Adrenal gland (tissue), 12 donors: ENCODE data around the gene PAXX. TPM values are rescaled to one million over a fixed set of nuclear protein-coding genes. Genes with fewer than 3 reads are reported as not detected.

Experiments
- DNase-seq, 7 donors: peaks; one replicate each; pipeline ENCODE4 v3.0.0-alpha.2; 2019 to 2020
- H3K27ac ChIP-seq, 5 donors: fragments of 200-600 bp; sonication (generic) in 4 of 5; 1 replicate in 3 of 5; 2 replicates in 2 of 5; pipeline versions ENCODE4 v1.5.1 to v1.8.0; 2016 to 2020; ENCODE audit warnings: mild to moderate bottlenecking in 1 of 5
- H3K27me3 ChIP-seq: fragments of 200-600 bp; 2 replicates; pipeline ENCODE4 v1.8.0; 2021
- H3K36me3 ChIP-seq, 2 donors: fragments of 200-600 bp; replicated peaks in 1 of 2; 1 replicate in 1 of 2; 2 replicates in 1 of 2; pipeline versions ENCODE4 v1.5.1 to v1.8.0; 2018 to 2022
- H3K4me1 ChIP-seq, 2 donors: fragments of 200-600 bp; replicated peaks in 1 of 2; 1 replicate in 1 of 2; 2 replicates in 1 of 2; pipeline versions ENCODE4 v1.5.1 to v1.8.0; 2018 to 2021
- H3K4me3 ChIP-seq, 4 donors: fragments of 200-600 bp; sonication (generic) in 3 of 4; one replicate each; pipeline ENCODE4 v1.5.1; 2016 to 2018
- H3K9me3 ChIP-seq, 3 donors: fragments of 200-600 bp; sonication (generic) in 1 of 3; replicated peaks in 1 of 3; 1 replicate in 2 of 3; 2 replicates in 1 of 3; pipeline versions ENCODE4 v1.5.1 to v1.8.0; 2016 to 2021
- POLR2A ChIP-seq, 2 donors: fragments of 450-650 bp; IDR thresholded peaks; one replicate each; pipeline ENCODE4 v1.6.1; 2017; ENCODE audit warnings: antibody characterized with exemption in 2 of 2, mild to moderate bottlenecking in 2 of 2, moderate library complexity in 1 of 2
- WGBS, 4 donors: extraction: QIAGEN DNeasy Blood & Tissue Kit in 2 of 4; methylation state at CpG; one replicate each; pipeline versions ENCODE4 v1.1.5 to v1.1.7; 2013 to 2017; 5-methylcytosine and 5-hydroxymethylcytosine counted together
- intact Hi-C, 2 donors: fragments of 100-400 bp; cut with DNase I; formaldehyde crosslinking; loops; one replicate each; pipeline versions ENCODE4 v1.14.1 to v1.15.0; 2022 to 2023
- polyA plus RNA-seq, 3 donors: library from polyadenylated mRNA; stranded (reverse); fragments of 200-250 nt in 2 of 3; fragments of 350-450 nt in 1 of 3; fragmentation: Illumina TruSeq in 1 of 3; extraction: RNeasy Lipid Tissue Mini Kit (QIAGEN cat#74804) in 1 of 3; gene quantifications; one replicate each; pipeline ENCODE4 v1.2.3, GENCODE V29; 2013 to 2014
- total RNA-seq, 9 donors: library from RNA; depleted of rRNA in 4 of 9; stranded (reverse); fragments of >200 nt in 4 of 9; fragments of 120-200 nt in 1 of 9; fragmentation: NEBNext Ultra II Directional in 1 of 9; extraction: Animal tissue kit (Norgen Biotek cat#: 25700) in 1 of 9; gene quantifications; one replicate each; pipeline versions ENCODE4 v1.1.0 to v1.2.4, GENCODE V29; 2013 to 2023
- TF ChIP-seq, protein P1 (sequence below), 6 experiments: fragments of 450-650 bp in 4 of 6; fragments of 200-600 bp in 2 of 6; sonication (generic) in 1 of 6; IDR thresholded peaks; 1 replicate in 5 of 6; 2 replicates in 1 of 6; pipeline versions ENCODE4 v1.5.1 to v1.8.0; 2016 to 2021; ENCODE audit warnings: antibody characterized with exemption in 6 of 6, mild to moderate bottlenecking in 2 of 6, moderate library complexity in 1 of 6
- donor health status: healthy with polysubstance abuse.
- donor health status: Bipolar disorder and iron deficiency.
- donor health status: DM: yes; HTN: yes; CAD: no.
- donor health status: DM: no; HTN: no; CAD: no.
- donor health status: DM: no; HTN: no; CAD: no.
- donor health status: DM: yes; HTN: yes; CAD: no.

Gene PAXX
- total and polyA plus RNA-seq, 12 donors = 4.9 to 363 (median 36.5) TPM

DNA sequence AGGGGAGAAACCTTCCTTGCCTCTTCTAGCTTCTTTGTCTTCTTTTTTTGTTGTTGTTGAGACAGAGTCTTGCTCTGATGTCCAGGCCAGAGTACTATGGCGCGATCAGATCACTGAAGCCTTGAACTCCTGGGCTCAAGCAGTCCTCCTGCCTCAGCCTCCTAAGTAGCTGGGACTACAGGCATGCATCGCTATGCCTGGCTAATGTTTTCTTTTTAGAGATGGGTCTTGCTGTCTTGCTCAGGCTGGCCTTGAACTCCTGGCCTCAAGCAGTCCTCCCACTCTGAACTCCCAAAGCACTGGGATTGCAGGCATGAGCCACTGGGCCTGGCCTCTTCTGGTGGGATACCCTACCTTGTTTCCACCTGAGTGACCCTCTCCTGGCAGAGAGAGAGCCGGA lies 3.4 kb upstream of the PAXX start:
- Histone ChIP-seq H3K4me1 (peaks cover 7 to 15% of the 10 kb centered on the region in 2 donors), H3K9me3 (no peaks in the 10 kb centered on the region), H3K27me3 (peaks cover 19% of the 10 kb centered on the region), H3K27ac (no peak overlapping the region), H3K36me3 (no peaks in the 10 kb centered on the region), H3K4me3 (no peak overlapping the region)
- intact Hi-C loops = no loop called here
- 90 to 99% (median 93%) methylated on average over 4 of the region's 4 CpGs for whole genome bisulfite sequencing, 4 donors
- DNase-seq = no peak
- TF ChIP-seq POLR2A (IDR thresholded peaks at IDR 0.05) = no peak
- TF ChIP-seq, protein P1, sequence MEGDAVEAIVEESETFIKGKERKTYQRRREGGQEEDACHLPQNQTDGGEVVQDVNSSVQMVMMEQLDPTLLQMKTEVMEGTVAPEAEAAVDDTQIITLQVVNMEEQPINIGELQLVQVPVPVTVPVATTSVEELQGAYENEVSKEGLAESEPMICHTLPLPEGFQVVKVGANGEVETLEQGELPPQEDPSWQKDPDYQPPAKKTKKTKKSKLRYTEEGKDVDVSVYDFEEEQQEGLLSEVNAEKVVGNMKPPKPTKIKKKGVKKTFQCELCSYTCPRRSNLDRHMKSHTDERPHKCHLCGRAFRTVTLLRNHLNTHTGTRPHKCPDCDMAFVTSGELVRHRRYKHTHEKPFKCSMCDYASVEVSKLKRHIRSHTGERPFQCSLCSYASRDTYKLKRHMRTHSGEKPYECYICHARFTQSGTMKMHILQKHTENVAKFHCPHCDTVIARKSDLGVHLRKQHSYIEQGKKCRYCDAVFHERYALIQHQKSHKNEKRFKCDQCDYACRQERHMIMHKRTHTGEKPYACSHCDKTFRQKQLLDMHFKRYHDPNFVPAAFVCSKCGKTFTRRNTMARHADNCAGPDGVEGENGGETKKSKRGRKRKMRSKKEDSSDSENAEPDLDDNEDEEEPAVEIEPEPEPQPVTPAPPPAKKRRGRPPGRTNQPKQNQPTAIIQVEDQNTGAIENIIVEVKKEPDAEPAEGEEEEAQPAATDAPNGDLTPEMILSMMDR (IDR thresholded peaks at IDR 0.05) = no peak

DNA sequence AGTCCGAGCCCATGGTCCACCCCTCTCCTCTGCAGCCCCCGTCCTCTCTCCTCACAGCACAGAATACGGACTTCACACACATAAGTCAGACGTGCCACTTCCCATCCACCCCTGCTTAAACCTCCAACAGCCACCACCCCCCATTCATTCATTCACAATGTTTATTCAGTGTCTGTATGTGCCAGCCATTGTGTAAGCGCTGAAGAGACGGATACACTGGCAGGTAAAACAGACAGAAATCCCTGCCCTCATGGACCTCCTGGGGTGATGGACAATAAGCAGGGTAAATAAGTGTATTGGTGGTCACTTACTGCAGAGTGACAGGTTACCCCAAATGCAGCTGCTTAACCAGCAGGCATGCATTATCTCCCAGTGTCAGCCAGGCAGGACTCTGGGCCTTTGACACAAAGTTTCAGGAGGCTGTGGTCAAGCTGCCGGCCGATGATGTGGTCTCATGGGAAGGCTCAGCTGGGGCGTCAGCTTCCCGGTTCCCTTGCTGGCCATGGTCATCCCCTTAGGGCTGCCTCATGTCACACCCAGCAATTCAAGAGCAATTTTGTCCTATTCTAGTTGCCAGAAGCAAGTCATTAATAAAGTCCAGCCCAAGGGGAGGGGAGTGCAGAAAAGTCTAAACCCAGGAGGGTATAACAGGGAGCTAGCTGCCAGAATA lies 1.8 kb upstream of the PAXX start:
- TF ChIP-seq POLR2A (IDR thresholded peaks at IDR 0.05) = no peak
- TF ChIP-seq, protein P1 (IDR thresholded peaks at IDR 0.05) = no peak
- WGBS, 4 donors = 80 to 90% (median 87%) methylated on average over 10 of the region's 10 CpGs
- Histone ChIP-seq H3K4me3 (no peak overlapping the region), H3K36me3 (no peaks in the 10 kb centered on the region), H3K27me3 (peaks cover 8% of the 10 kb centered on the region), H3K4me1 (peaks cover 7 to 16% of the 10 kb centered on the region in 2 donors), H3K9me3 (no peaks in the 10 kb centered on the region), H3K27ac (no peak overlapping the region)
- no peak for DNase-seq
- intact Hi-C loops = no loop called here

DNA sequence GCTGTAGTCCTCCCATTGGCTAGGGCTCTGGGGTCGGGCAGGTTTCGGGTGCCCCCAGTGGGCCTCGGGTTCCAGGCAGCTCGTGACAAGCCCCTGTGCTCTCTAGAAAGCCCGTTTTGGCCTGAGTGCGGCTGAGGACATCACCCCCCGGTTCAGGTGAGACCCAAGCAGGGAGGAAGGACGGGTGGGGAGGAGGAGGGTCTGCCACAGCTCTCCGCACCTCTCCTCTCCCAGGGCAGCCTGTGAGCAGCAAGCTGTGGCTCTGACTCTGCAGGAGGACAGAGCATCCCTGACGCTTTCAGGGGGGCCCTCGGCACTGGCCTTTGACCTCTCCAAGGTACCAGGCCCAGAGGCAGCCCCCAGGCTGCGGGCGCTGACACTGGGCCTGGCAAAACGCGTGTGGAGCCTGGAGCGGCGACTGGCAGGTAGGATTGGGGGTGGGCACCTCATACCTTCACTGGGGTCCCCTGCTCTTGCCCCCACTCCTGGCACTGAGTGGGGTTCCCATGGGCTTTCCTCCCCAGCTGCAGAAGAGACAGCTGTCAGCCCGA lies 672 bp downstream of the PAXX start:
- TF ChIP-seq, protein P1 (IDR thresholded peaks at IDR 0.05) = no peak
- TF ChIP-seq POLR2A (IDR thresholded peaks at IDR 0.05) = no peak
- H3K9me3 ChIP-seq = no peaks in the 10 kb centered on the region
- H3K4me3 ChIP-seq = peak overlapping the region; percentile 56 to 93 (median 77)
- H3K27ac ChIP-seq = peak overlapping the region in 3 of 5 donors; percentile 92 to 95 (median 93)
- no peak for DNase-seq
- H3K4me1 ChIP-seq = peaks cover 13 to 22% of the 10 kb centered on the region in 2 donors
- H3K36me3 ChIP-seq = no peaks in the 10 kb centered on the region
- intact Hi-C loops = no loop called here
- H3K27me3 ChIP-seq = no peaks in the 10 kb centered on the region
- WGBS, 4 donors = 37 to 89% (median 56%) methylated on average over 2 to 18 of the region's 18 CpGs

DNA sequence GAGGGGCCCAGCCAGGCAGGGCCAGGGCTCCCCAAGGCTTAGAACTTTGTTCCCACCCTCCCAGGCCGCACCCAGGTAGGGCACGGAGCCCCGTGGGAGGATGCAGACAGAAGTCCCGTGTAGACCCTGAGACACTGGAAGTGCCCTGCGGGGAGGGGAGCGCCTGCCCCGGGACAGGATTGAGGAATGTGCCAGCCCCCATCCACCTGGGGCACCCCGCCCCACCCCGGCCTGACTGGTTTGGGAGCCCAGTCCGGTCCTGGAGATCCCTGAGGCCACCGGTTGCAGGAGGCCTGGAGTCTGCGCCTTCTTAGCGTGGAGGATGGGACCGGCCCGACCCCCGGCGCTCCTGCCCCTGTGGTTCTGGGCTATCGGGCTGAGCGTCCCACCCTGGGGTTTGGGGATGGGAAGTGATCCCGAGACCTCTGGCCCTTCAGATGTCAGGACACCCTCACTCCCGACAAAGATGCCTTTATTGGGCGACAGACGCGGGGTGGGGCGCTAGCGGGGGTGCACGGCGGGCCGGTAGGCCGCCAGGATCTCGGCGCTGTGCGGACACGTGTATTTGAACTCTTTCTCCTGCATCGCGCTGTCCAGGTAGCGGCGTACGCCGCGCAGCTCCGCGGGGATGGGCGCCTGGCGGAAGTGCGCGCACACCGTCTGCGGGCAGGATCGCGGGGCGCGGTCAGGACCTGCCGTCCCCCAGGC lies 2.1 kb downstream of the PAXX start:
- Histone ChIP-seq H3K4me3 (no peak overlapping the region), H3K27ac (no peak overlapping the region), H3K36me3 (no peaks in the 10 kb centered on the region), H3K4me1 (peaks cover 13 to 22% of the 10 kb centered on the region in 2 donors), H3K27me3 (no peaks in the 10 kb centered on the region), H3K9me3 (no peaks in the 10 kb centered on the region)
- TF ChIP-seq, protein P1 (IDR thresholded peaks at IDR 0.05) = no peak
- TF ChIP-seq POLR2A (IDR thresholded peaks at IDR 0.05) = no peak
- intact Hi-C loops = no loop called here
- DNase-seq = no peak
- 81 to 92% (median 83%) methylated on average over 30 to 54 of the region's 54 CpGs for WGBS, 4 donors
